Suprapubic skin (tissue), 4 donors: Measurements from ENCODE around the gene GPR37L1. TPM values are rescaled to one million over a fixed set of nuclear protein-coding genes. Genes with fewer than 3 reads are reported as not detected.
"Not testable (repeated sequence)": the region's sequence is repeated elsewhere in the genome, so short reads cannot be mapped to it uniquely, and the experiment has no call there.

Experiments
- DNase-seq, 2 donors: peaks; one replicate each; pipeline ENCODE4 v3.0.0-alpha.2; 2019; ENCODE audit warnings: low spot score in 2 of 2
- H3K27ac ChIP-seq: fragments of 200-600 bp; sonication (generic); one replicate; pipeline ENCODE4 v1.5.1; 2019
- H3K27me3 ChIP-seq: fragments of 200-600 bp; sonication (generic); one replicate; pipeline ENCODE4 v1.5.1; 2019
- H3K36me3 ChIP-seq: fragments of 200-600 bp; sonication (generic); one replicate; pipeline ENCODE4 v1.5.1; 2019
- H3K4me1 ChIP-seq: fragments of 200-600 bp; sonication (generic); one replicate; pipeline ENCODE4 v1.5.1; 2019
- H3K4me3 ChIP-seq: fragments of 200-600 bp; sonication (generic); one replicate; pipeline ENCODE4 v1.5.1; 2019; ENCODE audit warnings: mild to moderate bottlenecking
- H3K9me3 ChIP-seq: fragments of 200-600 bp; sonication (generic); one replicate; pipeline ENCODE4 v1.5.1; 2019
- CTCF ChIP-seq, 2 donors: fragments of 200-600 bp in 1 of 2; fragments of 450-650 bp in 1 of 2; sonication (generic) in 1 of 2; IDR thresholded peaks; one replicate each; pipeline ENCODE4 v1.5.1; 2016 to 2019; ENCODE audit warnings: antibody characterized with exemption in 2 of 2, mild to moderate bottlenecking in 1 of 2, moderate library complexity in 1 of 2
- EP300 ChIP-seq: sonication (generic); formaldehyde crosslinking; IDR thresholded peaks from one replicate; pipeline ENCODE4 v1.6.1; 2017; ENCODE audit warnings: antibody characterized with exemption
- POLR2A ChIP-seq, 2 donors: fragments of 450-650 bp; IDR thresholded peaks; one replicate each; pipeline ENCODE4 v1.6.1; 2017; ENCODE audit warnings: antibody characterized with exemption in 2 of 2, mild to moderate bottlenecking in 2 of 2, moderate library complexity in 2 of 2
- POLR2AphosphoS5 ChIP-seq, 3 donors: sonication (generic); formaldehyde crosslinking; IDR thresholded peaks; one replicate each; pipeline ENCODE4 v1.6.1; 2017; ENCODE audit warnings: antibody characterized with exemption in 3 of 3
- WGBS: methylation state at CpG from one replicate; pipeline ENCODE4 v1.1.5; 2018; 5-methylcytosine and 5-hydroxymethylcytosine counted together
- total RNA-seq, 4 donors: library from RNA; depleted of rRNA; stranded (reverse); fragments of >200 nt; gene quantifications; one replicate each; pipeline ENCODE4 v1.1.0, GENCODE V29; 2016

The GPR37L1 gene
- total RNA-seq, 4 donors from 2014 or later, result not detected

- no peaks in the 10 kb centered on the region for H3K36me3 ChIP-seq
- no peak overlapping the region for H3K4me3 ChIP-seq
- H3K9me3 ChIP-seq, result no peaks in the 10 kb centered on the region
- DNase-seq, result no peak
- TF ChIP-seq CTCF (IDR thresholded peaks at IDR 0.05) (no peak), POLR2A (IDR thresholded peaks at IDR 0.05) (no peak), POLR2AphosphoS5 (IDR thresholded peaks at IDR 0.05) (no peak), EP300 (no peak)
- WGBS, result 93% methylated on average over 3 of the region's 11 CpGs
- peaks cover 11% of the 10 kb centered on the region for H3K4me1 ChIP-seq
- H3K27ac ChIP-seq, result no peak overlapping the region
- H3K27me3 ChIP-seq, result no peaks in the 10 kb centered on the region
These were observed 48.7 kb downstream of the GPR37L1 start for GRCh38 chr1:202171292-202172014.

DNA sequence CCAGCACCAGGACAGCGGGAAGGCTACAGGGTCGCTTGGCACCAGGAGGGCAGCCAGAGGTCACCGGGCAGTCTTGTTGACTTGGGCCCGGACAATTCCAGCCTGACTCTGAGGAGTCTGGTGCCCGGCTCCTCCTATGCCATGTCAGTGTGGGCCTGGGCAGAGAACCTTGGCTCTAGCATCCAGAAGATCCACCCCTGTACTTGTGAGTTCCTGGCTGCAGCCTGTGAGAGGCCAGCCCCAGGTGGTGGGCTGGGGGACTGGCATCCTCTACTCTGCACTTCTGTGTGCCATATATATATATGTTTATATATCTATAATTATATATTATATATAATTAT is 49.3 kb downstream of the GPR37L1 start:
- Histone ChIP-seq H3K4me1 (peaks cover 11% of the 10 kb centered on the region), H3K36me3 (no peaks in the 10 kb centered on the region), H3K4me3 (no peak overlapping the region), H3K27ac (no peak overlapping the region), H3K9me3 (no peaks in the 10 kb centered on the region), H3K27me3 (no peaks in the 10 kb centered on the region)
- no peak for TF ChIP-seq POLR2AphosphoS5 (IDR thresholded peaks at IDR 0.05)
- no peak for TF ChIP-seq EP300
- no peak for TF ChIP-seq CTCF (IDR thresholded peaks at IDR 0.05)
- no peak for TF ChIP-seq POLR2A (IDR thresholded peaks at IDR 0.05)
- 97% methylated on average over 5 of the region's 5 CpGs for WGBS
- no peak for DNase-seq

- 76% methylated on average over 7 of the region's 7 CpGs for WGBS
- Histone ChIP-seq H3K9me3 (no peaks in the 10 kb centered on the region), H3K27ac (no peak overlapping the region), H3K27me3 (no peaks in the 10 kb centered on the region), H3K36me3 (no peaks in the 10 kb centered on the region), H3K4me3 (no peak overlapping the region), H3K4me1 (no peaks in the 10 kb centered on the region)
- no peak for TF ChIP-seq EP300
- DNase-seq, result no peak
These were observed 51.3 kb downstream of the GPR37L1 start for GRCh38 chr1:202173993-202174392.

GRCh38 chr1:202176949-202177927 is 54.5 kb downstream of the GPR37L1 start:
- Histone ChIP-seq H3K36me3 (no peaks in the 10 kb centered on the region), H3K9me3 (no peaks in the 10 kb centered on the region), H3K4me1 (no peaks in the 10 kb centered on the region), H3K27me3 (peaks cover 7% of the 10 kb centered on the region), H3K27ac (no peak overlapping the region), H3K4me3 (no peak overlapping the region)
- TF ChIP-seq EP300 (no peak), POLR2A (IDR thresholded peaks at IDR 0.05) (no peak), CTCF (IDR thresholded peaks at IDR 0.05) (no peak), POLR2AphosphoS5 (IDR thresholded peaks at IDR 0.05) (no peak)
- no peak for DNase-seq
- WGBS, result 86% methylated on average over 10 of the region's 29 CpGs

- Histone ChIP-seq H3K36me3 (no peaks in the 10 kb centered on the region), H3K27me3 (peaks cover 17% of the 10 kb centered on the region)
These were observed 57.4 kb downstream of the GPR37L1 start for GRCh38 chr1:202179828-202180750.

DNA sequence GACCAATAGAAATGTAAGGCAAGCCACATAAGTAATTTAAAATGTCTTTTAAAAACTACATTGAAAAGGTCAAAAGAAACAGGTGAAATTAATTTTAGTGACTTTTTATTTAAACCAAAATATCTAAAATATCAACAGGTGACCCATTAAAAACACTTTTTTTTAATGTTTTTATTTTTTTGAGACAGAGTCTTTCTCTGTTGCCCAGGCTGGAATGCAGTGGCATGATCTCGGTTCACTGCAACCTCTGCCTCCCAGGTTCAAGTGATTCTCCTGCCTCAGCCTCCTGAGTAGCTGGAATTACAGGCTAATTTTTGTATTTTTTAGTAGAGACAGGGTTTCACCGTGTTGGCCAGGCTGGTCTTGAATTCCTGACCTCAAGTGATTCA is 58.0 kb downstream of the GPR37L1 start:
- H3K4me3 ChIP-seq, H3K36me3 ChIP-seq, H3K4me1 ChIP-seq, DNase-seq, H3K27ac ChIP-seq, H3K9me3 ChIP-seq: not testable (repeated sequence)
- peaks cover 17% of the 10 kb centered on the region for H3K27me3 ChIP-seq
- WGBS, result 75% methylated on average over 2 of the region's 2 CpGs

More at GRCh38 chr1:202179828-202180750, 57.4 kb downstream of the GPR37L1 start:
- Histone ChIP-seq H3K4me3 (no peak overlapping the region), H3K4me1 (peaks cover 5% of the 10 kb centered on the region), H3K9me3 (no peaks in the 10 kb centered on the region), H3K27ac (no peak overlapping the region)
- no peak for TF ChIP-seq POLR2AphosphoS5 (IDR thresholded peaks at IDR 0.05)
- TF ChIP-seq CTCF (IDR thresholded peaks at IDR 0.05), result no peak
- TF ChIP-seq EP300, result no peak
- TF ChIP-seq POLR2A (IDR thresholded peaks at IDR 0.05), result no peak
- no peak for DNase-seq
- WGBS, result 78% methylated on average over 19 of the region's 19 CpGs
